PFSK-1 (cell line): ENCODE results near the gene PCDHAC1.

ENCODE experiments used
- REST ChIP-seq, 2 experiments: IDR thresholded peaks; 2 replicates each; pipeline versions ENCODE4 v1.6.1 to v1.8.0; 2011 to 2012; ENCODE audit warnings: low read depth in 2 of 2, low read length in 2 of 2, control low read depth in 1 of 2, inconsistent platforms in 1 of 2, mild to moderate bottlenecking in 1 of 2, moderate library complexity in 1 of 2; ENCODE audit not compliant: insufficient read depth in 1 of 2
- SIN3A ChIP-seq: IDR thresholded peaks from 2 replicates; pipeline ENCODE4 v1.6.1; 2012; ENCODE audit warnings: mild to moderate bottlenecking, low read length, moderate library complexity, borderline replicate concordance; ENCODE audit not compliant: insufficient read depth

- no peak for TF ChIP-seq SIN3A
- TF ChIP-seq REST (IDR thresholded peaks at IDR 0.05; ENCODE audit: insufficient read depth in 1 of 2, low read depth in 2 of 2, low read length in 2 of 2) = no peak
Measured at GRCh38 chr5:140967226-140967893, 41.3 kb downstream of the PCDHAC1 start.
